ENCODE data around the gene MYLK. TPM values are rescaled to one million over a fixed set of nuclear protein-coding genes. Genes with fewer than 3 reads are reported as not detected.

The MYLK gene
- total and polyA plus RNA-seq, 4 donors = 17.1 to 158 (median 41.9) TPM

GRCh38 chr3:123757281-123757940 is 126.7 kb downstream of the MYLK start (continued):
- TF ChIP-seq, protein P1, sequence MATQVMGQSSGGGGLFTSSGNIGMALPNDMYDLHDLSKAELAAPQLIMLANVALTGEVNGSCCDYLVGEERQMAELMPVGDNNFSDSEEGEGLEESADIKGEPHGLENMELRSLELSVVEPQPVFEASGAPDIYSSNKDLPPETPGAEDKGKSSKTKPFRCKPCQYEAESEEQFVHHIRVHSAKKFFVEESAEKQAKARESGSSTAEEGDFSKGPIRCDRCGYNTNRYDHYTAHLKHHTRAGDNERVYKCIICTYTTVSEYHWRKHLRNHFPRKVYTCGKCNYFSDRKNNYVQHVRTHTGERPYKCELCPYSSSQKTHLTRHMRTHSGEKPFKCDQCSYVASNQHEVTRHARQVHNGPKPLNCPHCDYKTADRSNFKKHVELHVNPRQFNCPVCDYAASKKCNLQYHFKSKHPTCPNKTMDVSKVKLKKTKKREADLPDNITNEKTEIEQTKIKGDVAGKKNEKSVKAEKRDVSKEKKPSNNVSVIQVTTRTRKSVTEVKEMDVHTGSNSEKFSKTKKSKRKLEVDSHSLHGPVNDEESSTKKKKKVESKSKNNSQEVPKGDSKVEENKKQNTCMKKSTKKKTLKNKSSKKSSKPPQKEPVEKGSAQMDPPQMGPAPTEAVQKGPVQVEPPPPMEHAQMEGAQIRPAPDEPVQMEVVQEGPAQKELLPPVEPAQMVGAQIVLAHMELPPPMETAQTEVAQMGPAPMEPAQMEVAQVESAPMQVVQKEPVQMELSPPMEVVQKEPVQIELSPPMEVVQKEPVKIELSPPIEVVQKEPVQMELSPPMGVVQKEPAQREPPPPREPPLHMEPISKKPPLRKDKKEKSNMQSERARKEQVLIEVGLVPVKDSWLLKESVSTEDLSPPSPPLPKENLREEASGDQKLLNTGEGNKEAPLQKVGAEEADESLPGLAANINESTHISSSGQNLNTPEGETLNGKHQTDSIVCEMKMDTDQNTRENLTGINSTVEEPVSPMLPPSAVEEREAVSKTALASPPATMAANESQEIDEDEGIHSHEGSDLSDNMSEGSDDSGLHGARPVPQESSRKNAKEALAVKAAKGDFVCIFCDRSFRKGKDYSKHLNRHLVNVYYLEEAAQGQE (IDR thresholded peaks at IDR 0.05) = no peak
- TF ChIP-seq NR2F2 (IDR thresholded peaks at IDR 0.05) (no peak), SP1 (IDR thresholded peaks at IDR 0.05) (no peak), YY1 (IDR thresholded peaks at IDR 0.05) (no peak), FOXA2 (IDR thresholded peaks at IDR 0.05) (no peak), FOXA1 (IDR thresholded peaks at IDR 0.05) (no peak), RXRA (IDR thresholded peaks at IDR 0.05) (no peak)
- TF ChIP-seq, protein P2, sequence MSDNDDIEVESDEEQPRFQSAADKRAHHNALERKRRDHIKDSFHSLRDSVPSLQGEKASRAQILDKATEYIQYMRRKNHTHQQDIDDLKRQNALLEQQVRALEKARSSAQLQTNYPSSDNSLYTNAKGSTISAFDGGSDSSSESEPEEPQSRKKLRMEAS (IDR thresholded peaks at IDR 0.05) = no peak

DNA sequence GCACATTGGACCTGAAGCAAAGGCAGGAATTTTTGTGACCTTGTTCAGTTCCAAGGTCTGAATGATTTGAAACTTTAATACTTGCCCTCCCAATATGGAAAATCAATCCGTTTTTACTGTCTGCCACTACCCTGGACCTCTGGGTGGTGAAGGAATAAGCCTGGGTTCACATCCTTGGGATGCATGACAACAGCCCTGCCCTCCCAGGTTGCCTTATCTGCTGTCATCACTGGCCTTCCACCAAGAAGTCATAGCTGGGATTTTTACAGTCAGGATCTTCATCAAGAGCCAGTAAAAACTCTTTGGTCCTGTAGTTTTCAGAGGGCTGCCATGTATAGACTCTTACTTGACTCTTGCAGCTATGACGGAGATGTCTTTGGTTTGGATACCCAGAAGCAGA is 128.6 kb downstream of the MYLK start:
- DNase-seq (ENCODE audit: low spot score) = no peak
- TF ChIP-seq SP1 (IDR thresholded peaks at IDR 0.05) = no peak
- TF ChIP-seq RAD21 (IDR thresholded peaks at IDR 0.05) = no peak
- TF ChIP-seq ATF3 (IDR thresholded peaks at IDR 0.05) = no peak
- TF ChIP-seq HNF4A (conservative IDR thresholded peaks at IDR 0.05) = peak; percentile 4 to 48
- no peak for TF ChIP-seq CTCF (IDR thresholded peaks at IDR 0.05; ENCODE audit: low read depth, low read length, missing input control)
- no peak for TF ChIP-seq NR2F2 (IDR thresholded peaks at IDR 0.05)
- TF ChIP-seq, protein P3, sequence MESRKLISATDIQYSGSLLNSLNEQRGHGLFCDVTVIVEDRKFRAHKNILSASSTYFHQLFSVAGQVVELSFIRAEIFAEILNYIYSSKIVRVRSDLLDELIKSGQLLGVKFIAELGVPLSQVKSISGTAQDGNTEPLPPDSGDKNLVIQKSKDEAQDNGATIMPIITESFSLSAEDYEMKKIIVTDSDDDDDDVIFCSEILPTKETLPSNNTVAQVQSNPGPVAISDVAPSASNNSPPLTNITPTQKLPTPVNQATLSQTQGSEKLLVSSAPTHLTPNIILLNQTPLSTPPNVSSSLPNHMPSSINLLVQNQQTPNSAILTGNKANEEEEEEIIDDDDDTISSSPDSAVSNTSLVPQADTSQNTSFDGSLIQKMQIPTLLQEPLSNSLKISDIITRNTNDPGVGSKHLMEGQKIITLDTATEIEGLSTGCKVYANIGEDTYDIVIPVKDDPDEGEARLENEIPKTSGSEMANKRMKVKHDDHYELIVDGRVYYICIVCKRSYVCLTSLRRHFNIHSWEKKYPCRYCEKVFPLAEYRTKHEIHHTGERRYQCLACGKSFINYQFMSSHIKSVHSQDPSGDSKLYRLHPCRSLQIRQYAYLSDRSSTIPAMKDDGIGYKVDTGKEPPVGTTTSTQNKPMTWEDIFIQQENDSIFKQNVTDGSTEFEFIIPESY (IDR thresholded peaks at IDR 0.05) = no peak
- TF ChIP-seq, protein P2 (IDR thresholded peaks at IDR 0.05) = no peak
- H3K9ac ChIP-seq (ENCODE audit: low read depth in 1 of 2, low read length in 2 of 2) = no peak overlapping the region
- peak overlapping the region in 2 of 3 donors; percentile 12 to 27 for H3K4me3 ChIP-seq (ENCODE audit: low read depth in 1 of 3, low read length in 3 of 3)
- no peaks in the 10 kb centered on the region for H3K36me3 ChIP-seq (ENCODE audit: control insufficient read depth in 4 of 4, insufficient read depth in 3 of 4, low read depth in 1 of 4, low read length in 3 of 4)
- WGBS = 52% methylated on average over 2 of the region's 2 CpGs
- no peaks in the 10 kb centered on the region for H3K9me3 ChIP-seq (ENCODE audit: control insufficient read depth in 4 of 4, low read length in 3 of 4)
- peaks cover 24 to 86% (median 72%) of the 10 kb centered on the region in 4 donors for H3K4me1 ChIP-seq (ENCODE audit: control insufficient read depth in 4 of 4, insufficient read depth in 4 of 4, low read length in 3 of 4)
- H3K27me3 ChIP-seq (ENCODE audit: control insufficient read depth in 4 of 4, insufficient read depth in 4 of 4, low read length in 3 of 4) = no peaks in the 10 kb centered on the region
- peak overlapping the region; percentile 61 to 71 for H3K27ac ChIP-seq (ENCODE audit: low read depth in 1 of 2, low read length in 2 of 2)

Measured in liver (tissue), 9 donors.